DMS79 treated with DMSO at 0.1 percent for 48 hours (cell line): Measurements from ENCODE around the gene TGFBR2.

Source experiments
- DNase-seq: peaks from one replicate; lab custom pipeline; 2025; lab: John Stamatoyannopoulos, UW

Gene TGFBR2

DNA sequence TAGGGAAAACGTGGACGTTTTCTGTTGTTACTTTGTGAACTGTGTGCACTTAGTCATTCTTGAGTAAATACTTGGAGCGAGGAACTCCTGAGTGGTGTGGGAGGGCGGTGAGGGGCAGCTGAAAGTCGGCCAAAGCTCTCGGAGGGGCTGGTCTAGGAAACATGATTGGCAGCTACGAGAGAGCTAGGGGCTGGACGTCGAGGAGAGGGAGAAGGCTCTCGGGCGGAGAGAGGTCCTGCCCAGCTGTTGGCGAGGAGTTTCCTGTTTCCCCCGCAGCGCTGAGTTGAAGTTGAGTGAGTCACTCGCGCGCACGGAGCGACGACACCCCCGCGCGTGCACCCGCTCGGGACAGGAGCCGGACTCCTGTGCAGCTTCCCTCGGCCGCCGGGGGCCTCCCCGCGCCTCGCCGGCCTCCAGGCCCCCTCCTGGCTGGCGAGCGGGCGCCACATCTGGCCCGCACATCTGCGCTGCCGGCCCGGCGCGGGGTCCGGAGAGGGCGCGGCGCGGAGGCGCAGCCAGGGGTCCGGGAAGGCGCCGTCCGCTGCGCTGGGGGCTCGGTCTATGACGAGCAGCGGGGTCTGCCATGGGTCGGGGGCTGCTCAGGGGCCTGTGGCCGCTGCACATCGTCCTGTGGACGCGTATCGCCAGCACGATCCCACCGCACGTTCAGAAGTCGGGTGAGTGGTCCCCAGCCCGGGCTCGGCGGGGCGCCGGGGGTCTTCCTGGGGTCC is at the start of gene TGFBR2:
Gene TGFBR2 (plus strand): TSS at position 301 of the 731 bp plus-strand sequence. CDS start 283 bp downstream, at position 584.
- peak; percentile 12 for DNase-seq

DNA sequence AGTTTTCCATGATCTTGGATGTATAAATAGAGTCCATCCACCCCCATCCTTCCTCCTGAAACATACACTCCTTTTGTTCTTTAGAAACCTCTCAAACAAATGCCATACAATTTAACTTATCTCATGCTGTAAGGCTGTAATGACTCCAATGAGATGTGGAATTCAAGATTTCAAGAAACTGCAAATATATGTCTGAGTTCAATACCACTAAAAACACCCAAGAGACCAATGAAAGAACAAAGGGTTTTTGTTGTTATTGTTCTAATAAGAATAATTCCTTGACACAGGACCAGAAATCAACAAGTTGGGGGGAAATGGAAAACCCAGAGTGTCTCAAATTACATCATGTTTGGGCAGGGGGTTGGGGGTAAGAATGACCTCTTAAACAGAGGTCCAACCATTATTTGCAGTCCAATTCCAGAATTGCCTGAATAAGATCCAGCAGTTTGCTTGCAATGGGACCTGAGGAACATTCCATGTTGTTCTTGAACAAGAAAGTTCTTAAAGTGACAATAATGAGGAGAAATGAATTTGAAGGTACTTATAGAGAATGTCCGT is 48.6 kb upstream of the TGFBR2 start:
- no peak for DNase-seq

DNA sequence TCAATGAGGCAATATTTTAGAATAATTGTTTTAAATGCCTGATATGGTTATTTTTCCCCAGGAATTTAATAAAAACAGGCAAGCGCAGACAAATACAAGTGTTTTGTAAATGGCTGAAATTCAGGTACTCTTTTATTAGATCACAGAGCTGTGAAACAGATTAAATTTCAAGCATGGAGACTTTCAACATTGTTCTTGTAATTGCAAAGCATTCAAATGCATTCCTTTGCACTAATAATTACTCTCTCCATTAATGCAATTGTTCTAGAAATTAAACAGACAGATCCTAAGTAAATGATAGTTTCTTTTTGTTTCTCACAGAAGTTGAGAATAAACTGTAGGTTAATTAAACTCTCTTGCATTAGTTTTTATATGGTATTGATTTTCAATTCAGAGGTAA is 42.4 kb upstream of the TGFBR2 start:
- no peak for DNase-seq

DNA sequence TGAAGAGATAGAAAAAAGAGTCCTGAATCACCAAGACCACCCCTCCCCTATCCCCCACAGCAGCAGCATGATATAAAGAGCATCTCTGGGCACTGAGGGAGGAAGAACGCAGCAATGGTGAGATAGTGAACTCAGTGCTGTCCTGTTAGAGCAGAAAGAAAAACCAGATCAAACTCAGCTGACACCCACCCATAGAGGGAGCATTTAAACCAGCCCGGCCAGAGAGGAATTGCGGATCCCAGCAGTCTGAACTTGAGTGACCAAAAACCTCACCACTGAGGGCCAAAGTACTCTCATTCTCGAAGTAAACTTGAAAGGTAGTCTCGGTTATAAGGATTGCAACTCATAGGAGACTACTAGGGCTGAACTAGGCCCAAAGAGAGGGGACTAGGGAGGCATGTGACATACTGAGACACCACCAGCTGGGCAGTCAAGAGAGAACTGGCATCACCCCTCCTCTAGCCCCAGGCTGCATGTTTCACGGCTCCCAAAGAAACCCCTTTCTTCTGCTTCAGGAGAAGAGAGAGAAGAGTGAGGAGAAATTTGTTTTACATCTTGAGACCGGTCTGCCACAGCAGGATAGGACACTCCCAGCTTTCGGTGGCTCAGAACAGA is 39.2 kb upstream of the TGFBR2 start:
- no peak for DNase-seq

DNA sequence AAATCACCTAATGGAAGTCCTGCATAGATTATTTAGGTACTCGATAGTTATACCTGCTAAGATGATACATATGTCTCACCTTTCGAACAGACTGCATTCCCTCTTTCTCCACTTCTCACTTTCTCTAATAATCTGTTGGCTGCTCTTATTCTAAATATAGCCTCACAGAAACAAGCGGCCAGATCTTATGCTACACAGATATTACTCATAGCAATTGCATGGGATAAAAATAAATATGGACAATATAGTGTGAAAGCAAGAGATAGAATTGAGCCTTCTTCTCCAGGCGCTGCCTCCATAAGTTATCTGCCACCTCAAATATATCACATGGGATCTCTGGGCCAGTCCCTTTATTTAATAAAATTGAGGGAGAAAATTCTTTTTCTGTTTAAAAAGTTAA is 29.5 kb upstream of the TGFBR2 start:
- DNase-seq, result no peak

DNA sequence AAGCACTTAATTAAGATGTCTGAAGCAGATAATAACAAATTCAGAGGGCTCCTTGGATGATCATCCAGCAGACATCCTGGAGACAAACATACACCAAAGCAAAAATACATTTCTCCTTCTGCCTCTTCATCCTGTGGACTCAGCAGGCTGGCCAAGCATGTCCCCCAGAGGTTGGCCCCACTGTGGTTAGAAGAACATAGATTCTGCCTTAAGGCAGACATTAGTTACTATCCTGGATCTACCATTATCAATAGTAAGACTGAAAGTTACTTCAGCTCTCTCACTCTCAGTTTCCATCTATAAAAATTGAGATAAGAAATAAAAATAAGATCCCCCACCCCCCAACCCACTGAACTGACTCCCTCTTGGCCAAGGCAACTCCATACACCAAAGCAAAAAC is 28.6 kb upstream of the TGFBR2 start:
- DNase-seq, result no peak

DNA sequence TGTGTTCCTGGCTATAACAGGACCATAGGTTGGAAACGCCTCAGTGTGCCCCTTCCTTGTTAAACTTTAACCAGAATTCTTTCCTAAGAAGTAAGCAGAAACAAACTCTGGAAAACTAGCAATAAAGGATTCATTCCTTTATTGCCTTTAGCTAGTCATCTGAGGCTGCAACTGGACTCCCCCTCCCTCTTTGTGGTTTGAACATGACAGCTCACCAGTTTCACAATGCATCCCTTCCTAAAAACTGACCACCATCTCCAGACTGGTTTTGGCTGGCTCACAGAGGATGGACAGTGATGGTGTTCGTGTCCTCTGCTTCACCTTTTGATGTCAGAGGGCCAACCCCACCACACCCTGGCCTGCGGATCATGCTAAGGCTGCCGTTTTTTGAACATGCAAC is 27.9 kb upstream of the TGFBR2 start:
- no peak for DNase-seq

DNA sequence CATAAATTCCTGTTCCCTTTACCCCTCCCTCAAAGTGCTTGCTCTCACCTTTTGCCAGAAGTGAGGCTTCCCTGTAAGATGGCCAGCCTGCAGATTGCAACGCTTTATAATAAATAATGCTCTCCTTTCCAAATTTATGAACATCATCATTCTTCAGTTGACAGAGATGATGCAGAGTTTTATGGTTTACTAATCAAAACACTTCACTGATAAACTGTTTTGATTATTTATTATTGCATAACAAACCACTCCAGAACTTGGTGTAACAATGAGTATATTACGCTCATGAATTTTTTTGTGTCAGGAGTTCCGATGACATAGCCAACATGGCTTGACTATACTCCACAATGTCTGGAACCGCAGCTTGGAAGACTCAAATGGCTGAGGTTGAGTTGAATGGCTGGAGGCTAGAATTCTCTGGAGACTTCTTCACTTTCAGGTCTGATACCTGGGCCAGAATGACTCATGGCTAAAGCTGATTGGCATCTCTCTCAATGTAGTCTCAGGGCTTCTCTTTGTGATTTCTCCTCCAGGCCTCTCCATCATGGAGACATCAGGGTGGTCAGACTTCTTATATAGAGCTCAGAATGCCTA is 27.3 kb upstream of the TGFBR2 start:
- no peak for DNase-seq

DNA sequence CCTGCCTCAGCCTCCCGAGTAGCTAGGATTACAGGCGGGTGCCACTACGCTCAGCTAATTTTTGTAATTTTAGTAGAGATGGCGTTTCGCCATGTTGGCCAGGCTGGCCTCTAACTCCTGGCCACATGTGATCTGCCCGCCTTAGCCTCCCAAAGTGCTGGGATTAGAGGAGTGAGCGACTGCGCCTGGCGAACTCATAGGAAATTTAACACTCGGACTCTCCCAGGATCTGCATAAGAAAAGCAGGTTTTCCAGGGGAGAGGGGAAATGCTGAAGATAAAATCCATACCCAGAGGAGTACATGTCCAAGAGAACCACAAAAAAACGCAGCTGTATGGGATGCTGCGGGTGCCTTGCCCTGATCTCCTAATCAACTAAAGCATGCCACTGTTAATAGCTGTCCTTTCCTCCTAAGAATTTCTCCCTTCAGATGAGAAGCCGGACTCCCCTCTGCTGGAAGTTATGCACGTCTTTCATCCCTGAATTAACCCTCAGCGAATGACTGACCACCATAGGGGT is 25.3 kb upstream of the TGFBR2 start:
- DNase-seq, result no peak

DNA sequence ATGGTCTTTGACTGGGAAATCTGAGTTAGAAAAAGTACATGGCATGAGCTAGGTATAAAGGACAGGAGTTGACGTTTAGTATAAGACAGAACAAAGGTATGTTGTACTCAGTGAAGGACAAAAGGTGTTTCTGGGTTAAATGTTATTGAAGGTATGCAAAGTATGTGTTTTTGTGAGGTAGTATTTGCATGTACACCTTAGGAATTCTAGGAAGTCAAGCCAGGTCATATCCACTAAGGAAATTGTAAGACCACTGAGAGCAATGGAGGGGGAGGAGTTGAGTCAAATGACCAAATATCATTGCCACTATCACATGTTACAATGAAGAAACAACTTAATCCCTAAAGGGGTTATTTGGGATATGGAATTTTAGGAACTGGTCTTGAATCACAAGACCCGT is 24.4 kb upstream of the TGFBR2 start:
- no peak for DNase-seq

DNA sequence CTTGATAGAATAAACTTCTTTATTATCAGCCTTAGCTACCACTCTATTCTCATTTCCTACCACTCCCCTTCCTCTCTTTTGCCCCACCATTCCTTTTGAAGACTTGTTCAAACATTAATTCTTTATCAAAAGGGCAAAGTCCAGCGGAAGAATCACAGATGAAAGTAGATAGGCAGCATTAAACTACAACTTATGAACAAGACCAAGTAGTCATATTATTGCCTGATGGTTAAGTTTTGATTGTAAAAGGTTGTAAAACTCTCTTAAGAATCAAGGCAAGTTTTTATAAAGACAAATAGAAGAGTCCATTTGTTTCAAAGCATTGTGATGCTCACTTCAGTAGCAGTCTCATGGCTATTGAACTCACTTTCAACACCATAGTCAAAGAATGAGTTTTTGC is 22.4 kb upstream of the TGFBR2 start:
- no peak for DNase-seq

DNA sequence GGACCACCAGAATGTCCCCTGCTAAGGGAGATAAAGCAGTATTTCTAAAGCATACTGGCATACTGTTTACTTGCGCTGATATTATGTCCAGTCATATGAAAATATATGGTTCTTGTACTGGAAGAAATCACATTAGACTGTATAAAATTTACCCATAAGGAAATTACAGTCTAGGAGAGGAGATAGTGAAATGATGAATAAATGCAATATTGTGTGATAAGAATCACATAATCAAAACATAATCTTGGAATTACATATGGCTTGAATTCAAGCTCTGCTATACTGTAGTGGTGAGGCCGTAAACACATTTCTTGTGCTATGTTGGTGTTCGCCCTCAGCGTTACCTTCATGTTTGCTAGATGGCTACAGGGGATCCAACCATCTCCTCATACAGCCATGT is 20.7 kb upstream of the TGFBR2 start:
- DNase-seq, result no peak

DNA sequence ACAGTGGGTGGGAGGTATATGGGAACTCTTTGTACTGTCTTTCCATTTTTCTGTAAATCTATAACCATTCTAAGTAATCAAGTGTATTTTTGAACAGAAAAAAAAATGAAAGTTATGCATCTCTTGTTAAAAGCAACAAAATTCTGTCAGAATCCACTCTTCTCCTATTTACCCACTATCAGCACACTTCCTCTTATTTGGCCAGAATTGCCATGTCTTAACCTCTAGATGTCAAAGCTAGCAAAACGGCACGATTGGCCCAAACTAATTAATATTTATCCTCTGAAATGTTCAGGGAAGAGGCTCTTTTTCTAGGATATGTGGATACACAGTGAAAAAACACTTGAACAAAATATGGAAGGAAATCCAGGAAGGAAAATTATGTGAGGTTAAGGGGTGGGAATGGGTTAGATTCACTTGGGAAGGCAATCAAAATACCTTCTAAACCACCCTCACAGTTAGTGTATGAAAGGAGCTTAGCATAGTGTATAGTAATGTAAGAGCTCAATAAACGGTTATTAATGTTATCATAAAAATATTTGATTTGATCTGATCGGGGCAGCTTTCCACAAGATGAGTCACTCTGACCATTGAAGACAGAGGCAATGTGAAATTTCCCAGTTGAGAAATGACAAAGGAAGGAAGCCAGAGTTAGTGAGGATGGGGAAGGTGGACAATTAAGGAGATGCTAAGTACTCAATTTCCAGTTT is 20.1 kb upstream of the TGFBR2 start:
- no peak for DNase-seq

DNA sequence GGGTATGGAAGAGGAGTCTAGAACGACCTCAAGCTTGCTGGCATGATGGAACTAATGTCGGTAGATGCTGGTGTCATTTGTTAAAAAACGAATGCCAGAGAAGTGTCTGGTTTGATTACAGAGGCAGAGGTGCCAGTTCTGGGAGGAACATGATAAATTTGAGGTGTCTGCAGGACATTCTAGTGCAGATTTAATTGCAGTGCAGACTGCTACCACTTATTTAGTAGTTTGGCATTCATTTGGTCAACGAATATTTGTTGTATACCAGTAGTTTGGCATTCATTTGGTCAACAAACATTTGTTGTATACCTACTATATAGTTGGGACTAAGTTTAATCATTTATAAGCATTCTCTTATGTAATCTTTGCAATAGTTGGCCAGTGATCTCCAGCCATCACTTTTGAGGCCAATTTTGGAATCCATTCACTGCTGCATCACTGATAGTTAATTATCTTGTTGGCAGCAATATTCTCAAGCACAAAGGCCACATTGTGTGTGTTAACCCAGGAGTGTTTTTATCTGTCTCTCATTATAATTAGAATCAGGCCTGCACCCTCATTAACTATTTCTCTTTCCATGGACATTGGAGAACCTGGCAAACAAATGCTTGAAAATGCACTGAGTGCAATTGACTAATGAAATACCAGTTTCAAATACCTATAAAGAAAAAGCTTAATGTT is 19.5 kb upstream of the TGFBR2 start:
- no peak for DNase-seq

DNA sequence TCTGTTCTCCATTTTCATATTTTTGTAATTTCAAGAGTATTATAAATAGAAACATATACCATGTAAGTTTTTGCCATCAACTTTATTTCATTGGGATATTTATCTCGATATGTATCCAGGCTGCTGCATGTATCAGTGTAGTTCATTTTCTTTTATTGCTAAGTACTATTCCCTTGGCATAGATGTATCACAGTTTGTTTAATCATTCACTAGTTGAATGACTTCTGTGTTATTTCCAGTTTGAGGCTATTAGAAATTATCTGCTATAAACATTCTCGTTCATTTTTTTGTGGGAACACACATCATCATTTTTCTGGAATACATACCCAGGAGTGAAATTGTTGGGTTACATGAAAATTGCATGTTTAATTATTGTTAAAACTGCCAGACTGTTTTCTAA is 18.5 kb upstream of the TGFBR2 start:
- no peak for DNase-seq

DNA sequence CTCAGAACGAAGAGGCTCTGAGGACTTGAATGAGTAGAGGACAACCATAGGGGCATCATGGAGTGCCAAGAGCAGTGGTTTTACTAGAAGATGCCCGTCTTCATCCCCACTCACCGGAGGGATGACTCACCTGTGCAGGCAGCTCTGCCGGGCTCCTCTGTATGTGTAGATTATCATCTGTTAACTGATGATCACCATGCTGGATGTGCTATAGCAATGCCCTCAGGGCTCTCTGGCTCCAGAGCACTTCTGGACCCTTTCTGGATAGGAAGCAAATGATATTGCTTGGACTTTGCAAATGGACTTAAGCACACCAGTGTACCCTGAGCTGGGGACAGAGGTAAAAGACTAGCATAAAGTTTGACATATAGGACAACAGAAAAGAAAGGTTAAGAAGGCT is 10.2 kb upstream of the TGFBR2 start:
- no peak for DNase-seq

DNA sequence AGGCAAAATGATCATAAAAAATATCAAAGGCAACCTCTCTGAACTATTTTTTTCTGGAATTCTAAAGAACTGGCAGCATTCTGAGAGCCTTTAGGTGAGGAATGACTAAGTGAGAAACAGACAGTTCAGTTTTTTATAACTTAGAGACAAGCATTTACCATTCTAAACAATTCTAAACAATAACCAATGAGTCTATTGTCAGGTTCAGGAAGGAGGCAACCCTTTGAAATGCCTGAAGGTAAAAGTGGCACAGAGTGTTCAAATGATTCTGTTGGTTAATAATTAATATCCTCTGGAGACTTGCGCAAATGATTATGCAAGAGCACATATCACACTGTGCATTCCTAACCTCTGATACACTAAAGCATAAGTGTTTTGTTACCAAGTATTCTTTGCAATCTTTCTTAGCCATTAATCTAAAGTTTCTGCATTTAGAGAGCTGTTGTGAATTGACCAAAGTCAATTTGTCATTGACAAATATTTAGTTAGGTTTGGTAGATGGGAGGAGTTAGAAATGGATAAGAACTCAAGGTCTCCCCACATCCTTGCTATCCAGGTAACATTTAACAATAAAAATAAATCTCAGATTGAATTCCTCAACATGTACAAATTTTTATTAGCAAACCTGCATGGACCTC is 9.2 kb upstream of the TGFBR2 start:
- no peak for DNase-seq

DNA sequence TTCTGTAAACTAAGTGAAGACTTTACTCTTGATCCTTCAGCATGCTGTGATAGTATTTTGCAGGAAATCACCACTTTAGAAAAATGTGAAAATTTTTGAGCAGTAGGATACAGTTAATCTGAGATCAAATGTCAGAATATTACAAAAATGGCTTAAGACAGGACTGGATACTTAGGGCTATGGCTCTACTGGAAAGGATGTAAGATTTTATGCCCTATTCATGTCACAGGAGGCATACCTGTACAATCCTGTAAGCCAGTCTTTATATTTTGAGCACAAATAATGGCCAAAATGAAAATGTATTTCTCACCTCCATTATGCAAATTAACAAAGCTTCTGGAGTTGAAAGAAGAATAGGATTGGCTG is 8.6 kb upstream of the TGFBR2 start:
- no peak for DNase-seq

DNA sequence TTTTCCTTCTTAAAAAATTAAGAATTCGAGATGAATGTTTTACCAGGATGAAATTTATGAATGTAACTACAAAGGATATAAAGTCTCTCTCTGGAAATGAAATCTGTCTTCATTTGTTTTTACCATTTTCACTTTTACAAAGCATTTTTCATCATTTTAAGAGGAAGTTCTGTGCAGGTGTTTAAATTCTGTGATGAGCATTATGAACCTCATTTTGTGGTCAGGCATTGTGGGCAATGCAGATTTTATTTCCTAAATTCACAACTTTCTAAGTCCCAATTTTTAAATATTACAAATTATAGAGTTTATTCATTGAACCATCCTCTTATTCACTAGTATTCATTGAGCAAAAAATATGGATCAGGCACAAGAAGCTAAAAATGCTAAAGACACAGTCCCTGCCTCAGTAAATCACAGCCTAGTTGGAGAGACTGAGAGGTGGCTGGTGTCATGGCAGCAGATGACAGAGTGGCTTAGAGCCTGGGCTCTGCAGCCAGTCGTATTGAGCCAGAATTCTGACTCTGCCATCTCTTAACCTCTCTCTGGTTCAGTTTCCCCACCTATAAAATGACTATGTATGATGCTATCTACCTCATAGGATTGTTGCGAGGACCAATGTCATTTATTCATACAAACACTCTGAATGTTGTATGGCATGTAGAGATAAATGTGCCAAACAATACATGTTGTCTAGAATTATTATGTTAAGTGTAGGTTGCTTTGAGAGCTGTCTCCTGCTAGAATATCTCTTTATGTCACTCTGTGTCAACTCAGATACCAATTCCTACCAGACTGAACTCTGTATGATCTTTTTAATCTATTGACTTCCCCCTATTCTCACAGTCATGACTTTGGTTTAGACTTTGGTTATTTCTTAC is 7.5 kb upstream of the TGFBR2 start:
- DNase-seq, result no peak

DNA sequence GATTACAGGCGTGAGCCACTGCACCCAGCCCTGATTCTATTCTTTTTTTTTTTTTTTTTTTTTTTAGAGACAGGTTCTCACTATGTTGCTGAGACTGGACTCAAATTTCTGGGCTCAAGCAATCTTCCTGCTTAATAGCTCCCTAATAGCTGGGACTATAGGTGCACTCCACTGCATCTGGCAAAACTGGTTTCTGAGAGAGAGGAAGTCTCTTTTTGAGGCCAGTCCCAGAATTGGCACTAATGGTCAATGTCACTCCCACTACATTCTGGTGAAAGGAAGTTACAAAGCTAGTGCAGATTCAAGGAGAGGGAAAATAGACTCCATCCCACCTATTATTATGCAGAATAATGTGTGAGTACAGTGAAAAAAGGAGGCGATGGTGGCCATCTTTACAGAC is 5.8 kb upstream of the TGFBR2 start:
- DNase-seq, result no peak
